Lower leg skin (tissue), 3 donors: Measurements from ENCODE around the gene CDK3.

Experiments used
- POLR2A ChIP-seq, 2 donors: fragments of 450-650 bp; IDR thresholded peaks; one replicate each; pipeline ENCODE4 v1.6.1; 2016 to 2017; ENCODE audit warnings: antibody characterized with exemption in 2 of 2, mild to moderate bottlenecking in 1 of 2, moderate library complexity in 1 of 2
- TF ChIP-seq, protein P1 (sequence below), 3 donors: fragments of 450-650 bp; IDR thresholded peaks; one replicate each; pipeline ENCODE4 v1.5.1; 2016; ENCODE audit warnings: antibody characterized with exemption in 3 of 3, mild to moderate bottlenecking in 3 of 3, moderate library complexity in 2 of 3

DNA sequence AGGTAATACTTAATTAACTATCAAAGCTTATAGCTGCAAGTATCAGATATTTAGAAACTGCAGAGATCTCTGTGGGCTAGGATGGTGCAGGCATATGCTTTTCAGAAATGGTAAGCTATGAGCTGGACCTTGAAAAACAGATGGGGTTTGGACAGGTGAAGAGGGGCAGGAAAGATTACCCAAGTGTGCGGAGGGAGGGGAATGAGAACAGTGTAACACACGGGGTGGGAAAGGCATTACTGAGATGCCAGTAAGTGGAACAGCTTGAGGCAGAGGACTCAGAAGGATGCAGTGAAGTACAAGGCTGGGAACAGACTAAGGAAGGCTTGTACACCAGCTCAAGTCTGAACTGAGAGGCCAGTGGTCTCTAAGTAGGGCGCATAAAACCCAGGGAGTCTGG, 48.6 kb downstream of the CDK3 start:
- TF ChIP-seq, protein P1, sequence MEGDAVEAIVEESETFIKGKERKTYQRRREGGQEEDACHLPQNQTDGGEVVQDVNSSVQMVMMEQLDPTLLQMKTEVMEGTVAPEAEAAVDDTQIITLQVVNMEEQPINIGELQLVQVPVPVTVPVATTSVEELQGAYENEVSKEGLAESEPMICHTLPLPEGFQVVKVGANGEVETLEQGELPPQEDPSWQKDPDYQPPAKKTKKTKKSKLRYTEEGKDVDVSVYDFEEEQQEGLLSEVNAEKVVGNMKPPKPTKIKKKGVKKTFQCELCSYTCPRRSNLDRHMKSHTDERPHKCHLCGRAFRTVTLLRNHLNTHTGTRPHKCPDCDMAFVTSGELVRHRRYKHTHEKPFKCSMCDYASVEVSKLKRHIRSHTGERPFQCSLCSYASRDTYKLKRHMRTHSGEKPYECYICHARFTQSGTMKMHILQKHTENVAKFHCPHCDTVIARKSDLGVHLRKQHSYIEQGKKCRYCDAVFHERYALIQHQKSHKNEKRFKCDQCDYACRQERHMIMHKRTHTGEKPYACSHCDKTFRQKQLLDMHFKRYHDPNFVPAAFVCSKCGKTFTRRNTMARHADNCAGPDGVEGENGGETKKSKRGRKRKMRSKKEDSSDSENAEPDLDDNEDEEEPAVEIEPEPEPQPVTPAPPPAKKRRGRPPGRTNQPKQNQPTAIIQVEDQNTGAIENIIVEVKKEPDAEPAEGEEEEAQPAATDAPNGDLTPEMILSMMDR (IDR thresholded peaks at IDR 0.05) = no peak
- TF ChIP-seq POLR2A (IDR thresholded peaks at IDR 0.05) = no peak
